Left hindlimb (tissue), 1 donor: ENCODE data around the gene SFI1.
"Not testable (repeated sequence)": the region's sequence is repeated elsewhere in the genome, so short reads cannot be mapped to it uniquely, and the experiment has no call there.

ENCODE experiments used
- DNase-seq: peaks from one replicate; pipeline ENCODE4 v3.0.0-alpha.2; 2018

The SFI1 gene

DNA sequence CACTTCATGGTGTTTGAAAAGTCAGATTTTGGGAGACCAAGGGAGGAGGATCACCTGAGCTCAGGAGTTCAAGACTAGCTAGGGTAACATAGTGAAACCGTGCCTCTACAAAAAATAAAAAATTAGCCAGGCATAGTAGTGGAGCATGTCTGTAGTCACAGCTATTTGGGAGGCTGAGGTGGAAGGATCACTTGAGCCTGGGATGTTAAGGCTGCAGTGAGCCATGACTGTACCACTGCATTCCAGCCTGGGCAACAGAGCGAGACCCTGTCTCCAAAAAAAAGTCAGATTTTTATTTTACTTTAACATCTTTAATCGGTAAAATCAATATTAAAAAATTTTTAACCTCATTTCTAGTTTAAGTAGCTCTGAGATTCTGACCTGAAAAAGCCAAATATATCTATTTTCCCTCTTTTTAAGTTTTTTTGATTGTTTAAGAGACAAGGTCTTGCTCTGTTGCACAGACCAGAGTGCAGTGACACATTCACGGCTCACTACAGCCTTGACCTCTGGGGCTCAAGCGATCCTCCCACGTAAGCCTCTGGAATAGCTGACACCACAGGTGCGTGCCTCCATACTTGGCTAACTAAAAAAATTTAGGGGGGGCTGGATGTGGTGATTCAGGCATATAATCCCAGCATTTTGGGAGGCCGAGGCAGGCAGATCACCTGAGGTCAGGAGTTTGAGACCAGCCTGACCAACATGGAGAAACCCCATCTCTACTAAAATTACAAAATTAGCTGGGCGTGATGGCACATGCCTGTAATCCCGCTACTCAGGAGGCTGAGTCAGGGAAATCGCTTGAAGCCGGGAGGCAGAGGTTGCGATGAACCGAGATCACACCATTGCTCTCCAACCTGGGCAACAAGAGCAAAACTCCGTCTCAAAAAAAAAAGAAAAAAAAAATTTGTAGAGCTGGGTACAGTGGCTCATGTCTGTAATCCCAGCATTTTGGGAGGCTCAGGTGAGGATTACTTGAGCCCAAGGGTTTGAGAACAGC is 48.4 kb downstream of the SFI1 start:
- DNase-seq = no peak

DNA sequence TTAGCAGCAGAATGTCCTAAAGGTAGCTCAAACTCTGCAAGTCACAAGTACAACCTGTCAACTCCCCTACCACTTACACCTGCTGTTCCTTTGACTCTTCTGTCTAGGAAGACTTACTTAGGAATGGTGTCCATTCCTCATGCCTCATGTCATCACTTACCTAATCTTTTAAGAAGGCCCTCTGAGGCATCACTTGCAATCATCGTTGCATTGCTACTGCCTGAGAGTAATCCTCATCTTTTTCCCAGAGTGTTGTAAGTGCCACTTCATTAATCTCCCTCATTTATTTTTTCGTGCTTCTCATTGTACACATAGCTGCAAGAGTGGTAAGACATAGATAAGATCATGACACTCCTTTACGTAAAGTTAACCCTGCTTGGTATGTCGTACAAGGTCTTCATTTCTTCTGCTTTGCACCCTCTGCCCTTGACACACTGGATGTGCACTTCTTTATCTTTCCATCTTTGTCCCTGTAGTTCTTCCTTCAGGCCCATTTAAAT is 54.6 kb downstream of the SFI1 start:
- no peak for DNase-seq

DNA sequence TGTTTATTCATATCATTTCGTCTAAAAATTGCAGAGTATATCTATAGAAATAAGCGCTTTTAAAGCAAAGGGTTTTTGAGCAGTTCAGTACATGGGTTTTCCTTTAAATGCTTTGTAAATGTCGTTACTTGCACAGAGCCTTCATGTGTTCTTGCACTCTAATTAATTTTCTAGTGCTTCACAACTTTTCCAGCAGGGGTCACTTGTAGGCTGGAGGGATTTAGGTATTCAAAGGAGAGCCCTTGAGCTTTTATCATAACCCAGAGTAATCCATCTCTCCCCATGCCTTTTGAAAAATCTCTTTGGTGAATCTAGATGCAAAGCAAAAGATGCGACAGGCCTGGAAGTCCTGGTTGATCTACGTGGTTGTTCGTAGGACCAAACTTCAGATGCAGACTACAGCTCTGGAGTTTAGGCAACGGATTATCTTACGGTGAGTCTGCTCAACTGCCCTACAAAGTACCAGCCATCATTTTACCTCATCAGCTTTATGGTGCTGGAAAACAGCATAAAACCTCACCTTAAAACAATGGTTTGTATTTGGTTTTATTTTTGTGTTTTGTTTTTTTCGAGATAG is 60.4 kb downstream of the SFI1 start:
- DNase-seq = no peak

DNA sequence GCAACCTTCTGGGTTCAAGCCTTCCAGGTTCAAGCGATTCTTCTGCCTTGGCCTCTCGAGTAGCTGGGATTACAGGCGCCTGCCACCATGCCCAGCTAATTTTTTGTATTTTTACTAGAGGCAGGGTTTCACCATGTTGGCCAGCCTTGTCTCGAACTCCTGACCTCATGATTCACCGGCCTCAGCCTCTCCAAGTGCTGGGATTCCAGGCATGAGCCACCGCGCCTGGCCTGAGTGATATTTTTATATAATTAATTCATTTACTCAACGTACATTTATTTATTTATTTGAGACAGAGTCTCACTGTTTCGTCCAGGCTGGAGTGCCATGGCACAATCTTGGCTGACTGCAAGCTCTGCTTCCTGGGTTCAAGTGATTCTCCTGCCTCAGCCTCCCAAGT is 62.2 kb downstream of the SFI1 start:
- not testable (repeated sequence) for DNase-seq

DNA sequence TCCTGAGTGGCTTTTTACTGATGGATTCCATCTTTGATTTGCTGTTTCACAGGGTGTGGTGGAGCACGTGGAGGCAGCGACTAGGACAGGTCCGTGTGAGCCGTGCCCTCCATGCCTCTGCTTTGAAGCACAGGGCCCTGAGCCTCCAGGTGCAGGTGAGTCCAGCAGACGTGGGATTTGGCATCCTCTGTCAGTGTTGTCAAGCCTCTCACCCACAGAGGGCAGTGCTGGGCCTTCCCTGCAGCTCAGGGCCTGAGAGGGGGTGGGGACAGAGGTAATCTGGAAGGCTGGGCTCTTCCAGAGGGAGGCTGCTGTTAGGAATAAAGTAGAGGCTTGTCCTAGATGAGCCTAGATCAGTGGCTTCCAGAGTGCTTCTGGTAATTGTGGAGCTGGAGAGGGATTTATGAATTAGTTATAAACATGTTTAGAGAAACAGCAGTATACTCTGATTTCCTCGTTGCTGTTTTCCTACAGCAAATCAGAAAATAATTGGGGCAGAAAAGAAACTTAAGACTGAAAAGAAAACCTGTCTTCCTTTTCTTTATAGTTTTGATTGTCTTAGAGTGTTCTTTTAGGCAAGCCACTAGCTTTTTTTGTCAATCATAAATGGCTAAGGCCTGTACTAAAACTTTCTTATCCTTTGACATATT is 65.0 kb downstream of the SFI1 start:
- DNase-seq = peak; percentile 76

DNA sequence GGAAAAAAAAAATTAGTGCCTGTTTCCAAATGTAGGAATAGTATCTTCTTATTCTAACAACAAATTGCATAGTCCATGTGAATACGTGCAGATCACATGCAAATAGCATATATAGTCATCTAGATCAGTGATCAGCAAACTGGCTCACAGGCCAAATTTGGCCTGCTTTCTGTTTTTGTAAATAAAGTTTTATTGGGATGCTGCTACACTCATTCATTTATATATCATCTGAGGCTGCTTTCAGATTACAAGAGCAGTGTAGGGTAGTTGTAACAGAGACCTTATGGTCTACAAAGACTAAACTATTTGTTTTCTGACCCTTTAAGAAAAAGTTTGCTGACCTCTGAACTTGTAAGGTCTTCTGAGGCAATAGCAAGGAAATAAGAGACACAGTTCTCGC is 65.6 kb downstream of the SFI1 start:
- no peak for DNase-seq

DNA sequence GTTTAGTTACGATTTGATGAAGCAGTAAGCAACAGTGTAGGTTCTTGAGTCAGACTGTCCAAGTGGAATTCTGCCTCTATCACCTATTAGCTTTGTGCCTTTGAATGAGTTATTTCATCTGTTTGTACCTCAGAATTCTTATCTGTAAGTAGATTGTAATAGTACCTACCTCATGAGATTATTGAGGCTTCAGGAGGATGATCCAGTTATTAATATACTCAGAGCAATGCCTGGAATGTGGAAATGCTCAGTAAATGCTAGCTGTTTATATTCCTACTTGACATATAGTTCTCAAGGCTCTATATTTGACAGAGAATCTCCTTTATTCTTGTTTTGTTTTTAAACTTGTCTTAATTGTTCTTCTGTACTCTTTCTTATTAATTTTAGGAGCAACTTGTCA is 70.1 kb downstream of the SFI1 start:
- DNase-seq = no peak

DNA sequence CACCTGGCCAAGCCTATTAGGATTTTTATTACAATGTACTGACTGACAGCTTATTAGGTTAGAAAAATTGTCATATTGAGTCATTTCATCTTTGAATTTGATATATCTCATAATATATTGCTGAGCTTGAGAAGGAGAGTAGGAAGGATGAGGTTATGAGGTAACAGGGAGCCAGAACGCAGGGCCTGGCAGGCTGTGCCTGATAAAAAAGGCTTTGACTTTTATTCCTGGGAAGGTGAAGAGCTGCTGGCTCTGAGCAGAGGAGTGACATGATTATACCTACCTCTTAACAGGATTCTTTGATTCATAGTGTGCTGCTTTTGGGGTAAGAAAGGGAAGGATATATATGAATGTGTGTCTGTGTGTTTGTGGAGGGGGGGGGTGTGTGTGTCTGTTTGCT is 70.9 kb downstream of the SFI1 start:
- no peak for DNase-seq

DNA sequence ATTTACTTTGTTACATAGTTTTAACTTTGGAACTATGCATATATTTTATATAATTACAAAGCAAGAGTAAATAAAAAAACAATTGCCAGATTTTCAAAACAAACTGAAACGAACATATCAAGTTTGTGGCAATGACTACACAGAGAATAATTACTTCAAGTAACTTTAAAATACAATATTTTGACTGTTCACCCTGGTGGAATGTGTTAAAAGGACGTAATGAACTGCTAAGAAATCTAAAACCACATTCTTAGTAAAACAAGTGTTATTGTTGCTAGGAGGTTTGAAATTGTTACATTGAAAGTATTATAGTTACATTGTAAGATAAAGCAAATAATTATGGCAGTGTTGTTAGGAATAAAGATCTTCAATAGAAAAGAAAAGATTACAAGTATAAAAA is 71.4 kb downstream of the SFI1 start:
- no peak for DNase-seq

DNA sequence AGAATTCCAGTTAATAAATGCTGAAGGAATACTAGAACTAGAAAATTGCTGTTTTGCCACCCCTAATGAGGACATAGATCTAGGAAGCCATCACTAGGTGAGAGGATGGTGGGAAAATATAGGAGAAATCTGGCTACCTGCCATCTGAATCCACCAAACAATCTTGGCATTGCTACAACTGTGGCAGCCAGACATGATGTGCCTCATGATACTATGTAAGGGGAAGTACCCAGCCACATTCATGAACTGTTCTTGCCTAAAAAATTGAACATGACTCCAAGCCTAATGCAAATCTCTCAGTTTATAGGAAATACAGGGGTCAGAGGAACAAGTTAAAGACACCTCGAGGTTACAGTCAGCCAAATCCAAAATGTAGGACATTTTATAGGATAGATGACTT is 72.8 kb downstream of the SFI1 start:
- DNase-seq = no peak

DNA sequence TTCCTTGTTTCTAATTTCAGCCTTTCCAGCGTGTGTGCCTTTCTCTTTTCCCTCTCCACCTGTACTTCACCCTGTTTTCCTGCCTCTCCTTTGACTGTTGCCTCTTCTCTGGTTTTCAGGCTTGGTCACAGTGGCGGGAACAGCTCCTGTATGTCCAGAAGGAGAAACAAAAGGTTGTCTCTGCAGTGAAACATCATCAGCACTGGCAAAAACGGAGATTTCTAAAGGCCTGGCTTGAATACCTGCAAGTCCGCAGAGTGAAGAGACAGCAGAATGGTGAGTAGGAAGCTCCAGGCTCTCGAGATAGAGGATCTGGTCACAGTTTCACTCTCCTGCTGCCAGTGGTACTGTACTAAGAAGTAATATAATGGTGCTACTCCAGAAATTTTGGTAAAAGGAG is 76.6 kb downstream of the SFI1 start:
- no peak for DNase-seq

DNA sequence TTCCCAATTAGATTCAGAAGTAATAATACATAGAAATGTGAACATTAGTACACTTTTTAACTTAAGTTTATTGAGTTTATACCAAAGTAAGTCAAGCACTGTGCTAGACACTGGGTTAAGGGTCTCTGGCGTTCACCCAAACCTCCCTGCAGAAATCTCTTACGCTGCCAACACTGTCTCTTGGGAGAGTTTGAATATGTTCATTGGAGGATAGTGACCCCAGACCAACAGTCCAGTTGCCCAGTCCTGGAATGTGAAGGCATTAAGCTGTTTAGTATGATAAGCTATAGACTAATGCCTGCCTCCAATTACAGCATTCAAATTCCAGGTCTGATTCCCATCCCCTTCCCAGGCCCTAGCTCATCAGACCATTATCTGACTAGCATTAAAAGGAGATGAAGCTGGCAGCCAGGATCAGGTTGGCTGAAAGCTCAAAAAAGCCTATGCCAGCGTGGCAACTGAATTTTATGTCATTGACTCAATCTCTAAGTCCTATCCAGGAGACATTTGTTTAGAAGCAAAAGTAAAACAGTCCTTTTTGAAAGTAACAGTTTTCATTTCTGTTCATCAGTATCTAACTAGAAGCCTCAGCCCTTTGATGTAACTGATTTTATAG is 77.8 kb downstream of the SFI1 start:
- DNase-seq = no peak

DNA sequence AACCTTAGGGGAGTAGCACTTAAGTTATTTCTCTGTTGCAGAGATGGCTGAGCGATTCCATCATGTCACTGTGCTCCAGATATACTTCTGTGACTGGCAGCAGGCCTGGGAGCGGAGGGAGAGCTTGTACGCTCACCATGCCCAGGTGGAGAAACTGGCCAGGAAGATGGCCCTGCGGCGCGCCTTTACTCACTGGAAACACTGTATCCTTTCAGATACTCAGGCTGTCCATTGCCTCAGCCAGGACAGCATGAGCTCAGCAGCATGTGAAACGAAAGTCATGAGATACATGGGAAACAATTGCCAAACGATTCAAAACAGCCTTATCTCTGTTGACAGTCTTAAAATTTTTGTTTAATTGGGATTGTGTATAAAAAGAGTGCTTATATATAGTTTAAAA is 78.9 kb downstream of the SFI1 start:
- no peak for DNase-seq

DNA sequence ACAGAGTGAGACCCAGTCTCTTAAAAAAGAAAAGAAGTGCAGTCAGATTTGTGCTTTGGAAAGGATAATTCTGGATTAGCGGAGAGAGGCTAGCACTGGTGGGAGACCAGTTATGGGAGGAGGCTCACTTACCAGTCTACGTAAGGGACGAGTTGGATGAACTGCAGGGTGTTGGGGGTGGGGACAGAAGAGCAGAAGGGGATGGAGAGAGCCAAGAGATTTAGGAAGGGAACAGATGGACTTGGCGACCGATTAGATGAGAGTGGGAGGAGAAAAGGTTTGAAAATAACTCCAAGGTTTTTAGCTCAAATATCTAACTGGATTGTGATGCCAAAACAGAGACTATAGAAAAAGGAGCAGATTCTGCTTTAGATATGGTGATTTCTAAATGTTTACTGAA is 81.4 kb downstream of the SFI1 start:
- DNase-seq = no peak

DNA sequence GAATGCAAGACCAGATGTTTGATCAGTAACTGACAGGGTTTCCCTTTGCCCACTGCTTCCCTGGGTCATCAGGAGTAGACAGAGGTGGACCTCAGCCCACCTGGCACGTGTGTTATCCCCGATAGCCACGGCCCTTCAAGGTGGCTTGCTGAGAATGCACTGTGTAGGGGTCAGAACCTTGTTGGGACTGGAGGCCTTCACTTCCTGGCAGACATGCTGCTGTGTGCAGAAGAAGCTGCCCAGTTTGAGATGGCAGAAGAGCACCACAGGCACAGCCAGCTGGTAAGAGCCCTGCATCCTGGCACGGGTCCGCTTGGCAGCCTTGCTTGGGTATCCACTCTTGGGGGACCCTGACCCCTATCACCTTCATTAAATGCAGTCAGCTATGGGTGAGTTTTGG is 81.8 kb downstream of the SFI1 start:
- no peak for DNase-seq

DNA sequence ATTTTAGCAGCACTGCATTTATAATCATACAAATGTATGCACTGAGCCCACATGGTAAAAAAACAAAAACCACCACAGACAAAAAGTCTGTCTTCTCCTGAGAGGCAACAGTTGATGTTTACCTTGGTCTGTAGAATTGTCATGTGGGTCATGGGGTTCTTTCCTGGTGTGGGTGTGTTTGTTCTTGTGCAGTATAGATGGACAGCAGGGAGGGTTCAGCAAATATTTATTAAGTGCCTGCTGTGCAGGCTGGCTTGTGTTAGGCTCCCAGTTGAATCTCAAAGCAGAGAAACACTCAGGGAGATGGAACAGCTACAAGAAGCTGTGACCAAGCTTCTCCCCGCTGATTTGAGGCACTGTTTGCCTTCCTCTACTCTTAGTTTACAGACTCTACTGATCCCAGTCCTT is 83.5 kb downstream of the SFI1 start:
- no peak for DNase-seq

DNA sequence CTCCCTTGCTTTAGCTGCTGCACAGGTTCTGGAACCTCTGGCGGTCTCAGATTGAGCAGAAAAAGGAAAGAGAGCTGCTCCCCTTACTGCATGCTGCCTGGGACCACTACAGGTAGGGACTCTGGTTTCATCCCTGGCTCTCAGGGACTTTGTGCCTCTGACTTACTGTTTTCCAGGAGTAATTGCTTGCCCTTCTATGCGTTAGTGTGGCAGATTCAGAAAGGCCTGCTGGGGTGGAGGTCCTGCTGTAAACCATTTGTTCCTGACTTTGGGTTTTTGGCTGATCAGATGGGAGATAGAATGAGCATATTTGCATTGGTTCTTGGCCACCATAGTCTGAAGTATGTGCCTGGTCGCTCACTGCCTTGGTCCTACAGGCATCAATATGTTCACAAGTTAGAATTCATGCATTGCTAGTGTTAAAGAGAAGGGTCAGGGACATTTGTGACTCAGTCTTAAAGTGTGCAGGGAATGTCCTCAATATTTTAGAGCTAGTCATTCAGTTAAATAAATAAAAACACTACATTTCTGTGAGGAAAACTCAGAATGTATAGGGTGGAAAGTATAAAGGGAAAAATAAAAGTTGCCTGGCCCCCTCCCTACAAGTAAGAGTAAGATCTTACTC is 87.6 kb downstream of the SFI1 start:
- DNase-seq = no peak

DNA sequence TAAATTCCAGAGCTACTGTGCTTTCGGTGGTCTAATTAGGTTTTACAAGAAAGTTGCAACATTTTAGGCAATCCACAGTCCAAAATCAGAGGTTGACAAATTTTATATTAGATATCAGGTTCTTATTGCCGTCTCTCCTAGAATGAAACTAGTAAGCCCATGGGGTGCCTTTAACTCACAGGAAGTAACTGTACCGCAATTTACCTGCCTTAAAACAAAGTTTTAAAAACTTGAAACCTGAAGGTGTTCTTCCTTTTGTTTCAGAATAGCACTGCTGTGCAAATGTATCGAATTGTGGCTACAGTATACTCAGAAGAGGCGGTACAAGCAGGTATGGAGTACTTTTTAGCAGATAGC is 88.4 kb downstream of the SFI1 start:
- no peak for DNase-seq

DNA sequence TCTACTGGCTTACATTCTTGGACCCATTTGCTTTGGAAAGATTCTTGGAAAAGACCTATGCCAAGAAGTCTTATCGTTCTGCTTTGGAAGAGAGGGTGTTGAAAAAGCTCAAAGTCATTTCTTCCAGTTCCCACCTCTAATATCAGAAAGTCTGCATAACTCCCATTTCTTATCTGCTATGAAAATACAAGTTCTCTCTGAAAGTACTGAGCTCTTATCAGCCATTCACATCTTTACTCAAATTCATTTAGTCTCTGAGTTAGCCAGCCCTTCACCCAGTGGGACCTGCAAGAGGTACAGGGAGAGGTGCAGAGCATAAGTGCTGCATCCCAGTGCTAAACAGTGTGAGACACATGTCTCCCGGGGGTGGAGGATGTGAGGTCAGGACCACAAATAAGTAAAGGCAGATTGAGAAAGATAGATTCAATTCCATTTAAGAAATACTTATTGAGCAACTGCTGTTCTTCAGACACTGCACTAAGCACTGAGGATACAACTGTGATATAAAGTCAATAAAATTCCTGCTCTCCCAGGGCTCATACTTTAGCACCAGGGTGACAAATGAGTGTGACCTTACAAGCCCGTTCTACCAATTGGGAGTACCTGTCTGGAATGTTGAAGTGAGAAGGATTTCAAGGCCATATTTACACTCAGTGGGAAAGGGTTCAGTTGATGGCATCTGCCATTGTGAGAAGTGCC is 89.0 kb downstream of the SFI1 start:
- DNase-seq = no peak

DNA sequence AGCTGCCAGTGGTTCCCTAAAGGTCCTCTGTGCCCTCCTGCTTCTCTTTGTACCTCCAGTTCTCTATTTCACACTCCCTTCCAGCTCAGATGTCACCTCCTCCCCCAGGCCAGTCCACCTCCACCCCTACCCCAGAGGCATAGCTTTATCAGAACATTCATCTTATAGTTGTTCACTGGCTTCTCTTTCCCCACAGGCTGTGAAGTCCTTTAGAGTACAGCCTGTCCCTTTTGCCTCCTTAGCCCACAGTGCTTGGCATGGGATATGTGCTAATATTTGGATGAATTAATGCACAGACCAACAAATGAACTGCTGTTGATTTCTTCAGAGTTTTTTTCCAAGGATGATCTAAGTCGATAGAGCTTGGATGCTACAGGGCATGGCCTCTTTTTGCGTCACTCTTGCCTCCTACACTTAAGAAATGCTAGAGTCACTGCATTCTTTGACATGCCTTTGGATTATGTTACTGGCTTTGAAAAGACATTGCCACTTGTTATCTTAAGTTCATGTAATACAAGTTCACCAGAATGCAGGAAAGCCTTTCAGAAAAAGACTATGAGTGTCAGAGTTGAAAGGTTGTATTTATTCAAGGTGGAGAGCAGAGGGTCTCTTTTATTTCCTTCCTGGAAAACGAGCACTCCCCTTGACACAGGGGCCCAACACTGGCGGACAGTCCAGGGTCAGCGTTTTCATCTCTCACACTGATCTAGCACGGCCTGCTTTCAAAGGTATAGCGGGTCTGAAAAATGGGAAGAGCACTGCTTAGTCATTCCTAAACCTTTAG is 90.0 kb downstream of the SFI1 start:
- no peak for DNase-seq

DNA sequence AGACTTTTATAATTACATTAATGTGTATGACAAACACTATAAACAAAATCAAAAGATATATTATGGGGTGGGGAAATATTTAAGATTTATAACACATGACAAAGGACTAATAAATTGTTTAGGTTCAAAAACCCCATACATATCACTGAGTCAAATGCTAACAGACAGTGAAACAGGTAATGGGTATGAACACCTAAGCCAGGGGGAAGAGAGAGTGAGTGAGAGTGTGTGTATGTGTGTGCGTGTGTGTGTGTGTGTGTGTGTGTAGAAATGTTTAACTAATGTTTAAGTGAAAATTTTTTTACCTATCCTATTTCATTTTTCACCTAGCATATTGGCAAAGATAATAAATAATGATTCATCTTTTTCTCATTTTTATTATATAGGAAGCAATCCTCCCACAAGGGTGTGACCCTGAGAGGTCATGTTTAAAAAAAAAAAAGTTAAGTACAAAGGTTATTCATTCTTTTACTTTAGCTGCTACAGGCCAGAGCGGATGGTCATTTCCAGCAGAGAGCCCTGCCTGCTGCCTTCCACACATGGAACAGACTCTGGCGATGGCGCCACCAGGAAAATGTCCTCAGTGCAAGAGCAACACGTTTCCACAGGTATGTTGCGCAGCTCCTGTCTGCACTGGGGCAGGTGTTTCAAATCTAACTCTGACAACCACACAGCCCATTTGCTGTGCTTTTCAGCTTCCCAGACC is 92.8 kb downstream of the SFI1 start:
- no peak for DNase-seq
